Right lobe of liver (tissue), 4 donors: ENCODE results near the gene RERE.
"Not testable (repeated sequence)": the region's sequence is repeated elsewhere in the genome, so short reads cannot be mapped to it uniquely, and the experiment has no call there.

ENCODE experiments used
- POLR2A ChIP-seq: fragments of 450-650 bp; IDR thresholded peaks from one replicate; pipeline ENCODE4 v1.6.1; 2017; ENCODE audit warnings: antibody characterized with exemption, mild to moderate bottlenecking
- TF ChIP-seq, protein P1 (sequence below), 4 donors: fragments of 200-600 bp in 3 of 4; fragments of 450-650 bp in 1 of 4; IDR thresholded peaks; one replicate each; pipeline versions ENCODE4 v1.5.1 to v1.8.0; 2016 to 2022; ENCODE audit warnings: antibody characterized with exemption in 4 of 4, mild to moderate bottlenecking in 2 of 4
- donor health status: DM: no; HTN: no; CAD: no.
- donor health status: DM: no; HTN: no; CAD: no.
- donor health status: DM: no; HTN: yes; CAD: no.

DNA sequence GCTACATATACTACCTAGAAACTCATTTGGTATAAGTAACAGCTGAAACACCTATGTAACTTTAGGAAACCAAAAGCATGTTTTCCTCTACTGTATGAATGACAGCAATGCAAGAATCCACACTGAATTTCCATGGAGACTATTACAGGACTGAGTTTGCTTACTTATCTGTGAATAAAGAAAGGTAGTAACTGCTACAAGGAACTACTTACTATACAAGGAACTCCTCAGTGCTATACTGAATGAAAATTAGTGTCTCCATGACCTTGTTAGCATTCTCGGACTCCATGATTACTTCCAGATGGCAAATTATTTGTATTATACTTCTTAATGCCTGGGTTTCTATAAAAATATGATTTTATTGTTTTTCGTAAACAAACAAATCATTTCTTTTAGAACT is 198.0 kb downstream of the RERE start:
- TF ChIP-seq, protein P1, sequence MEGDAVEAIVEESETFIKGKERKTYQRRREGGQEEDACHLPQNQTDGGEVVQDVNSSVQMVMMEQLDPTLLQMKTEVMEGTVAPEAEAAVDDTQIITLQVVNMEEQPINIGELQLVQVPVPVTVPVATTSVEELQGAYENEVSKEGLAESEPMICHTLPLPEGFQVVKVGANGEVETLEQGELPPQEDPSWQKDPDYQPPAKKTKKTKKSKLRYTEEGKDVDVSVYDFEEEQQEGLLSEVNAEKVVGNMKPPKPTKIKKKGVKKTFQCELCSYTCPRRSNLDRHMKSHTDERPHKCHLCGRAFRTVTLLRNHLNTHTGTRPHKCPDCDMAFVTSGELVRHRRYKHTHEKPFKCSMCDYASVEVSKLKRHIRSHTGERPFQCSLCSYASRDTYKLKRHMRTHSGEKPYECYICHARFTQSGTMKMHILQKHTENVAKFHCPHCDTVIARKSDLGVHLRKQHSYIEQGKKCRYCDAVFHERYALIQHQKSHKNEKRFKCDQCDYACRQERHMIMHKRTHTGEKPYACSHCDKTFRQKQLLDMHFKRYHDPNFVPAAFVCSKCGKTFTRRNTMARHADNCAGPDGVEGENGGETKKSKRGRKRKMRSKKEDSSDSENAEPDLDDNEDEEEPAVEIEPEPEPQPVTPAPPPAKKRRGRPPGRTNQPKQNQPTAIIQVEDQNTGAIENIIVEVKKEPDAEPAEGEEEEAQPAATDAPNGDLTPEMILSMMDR (IDR thresholded peaks at IDR 0.05): not testable (repeated sequence)
- TF ChIP-seq POLR2A: not testable (repeated sequence)
